GM19372 (cell line): ENCODE data around the gene SHROOM4.

ENCODE experiments used
- ATAC-seq: cut with Tn5 transposase; IDR thresholded peaks from one replicate; pipeline ENCODE4 v1.9.1; 2021; ENCODE audit warnings: mild to moderate bottlenecking, low read depth, moderate library complexity; ENCODE audit not compliant: unreplicated experiment

The SHROOM4 gene

DNA sequence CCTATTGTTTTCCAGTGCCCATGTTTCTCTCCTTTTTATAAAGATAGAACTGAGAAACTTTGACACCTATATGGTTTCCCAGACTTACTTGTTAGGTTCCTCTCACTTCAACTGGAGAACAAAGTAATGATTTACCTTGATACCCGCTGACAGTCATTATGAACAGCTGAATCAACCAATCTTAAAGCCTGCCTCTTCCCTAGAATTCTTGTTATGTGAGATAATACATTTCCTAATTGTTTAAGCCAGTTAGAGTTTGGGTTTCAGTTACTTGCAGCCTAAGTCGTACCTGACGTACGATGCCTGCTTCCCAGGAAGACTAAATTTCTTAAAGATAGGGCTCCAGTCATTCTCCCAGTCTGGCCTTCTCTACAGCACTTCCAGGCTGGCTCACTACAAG is 97.3 kb downstream of the SHROOM4 start:
- no peak for ATAC-seq

DNA sequence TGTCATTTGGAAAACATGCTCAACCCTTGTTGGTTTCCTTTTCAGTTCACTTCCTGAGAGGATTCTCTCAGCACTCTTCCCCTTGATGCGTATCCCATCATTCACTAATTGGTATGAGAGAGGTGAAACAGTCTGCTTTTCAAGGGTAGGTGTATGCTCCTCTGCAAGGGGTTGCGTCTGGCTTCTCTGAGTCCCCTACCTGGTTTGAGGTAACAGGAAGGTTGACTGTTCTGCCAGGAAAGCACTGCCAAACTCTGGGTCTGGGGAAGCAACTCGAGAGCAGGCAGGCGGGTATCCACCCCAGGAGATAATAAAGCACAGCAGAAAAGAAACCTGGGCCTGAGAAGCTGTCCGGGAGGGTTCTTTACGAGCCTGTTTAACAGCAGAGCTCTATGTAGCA is 101.2 kb downstream of the SHROOM4 start:
- no peak for ATAC-seq

DNA sequence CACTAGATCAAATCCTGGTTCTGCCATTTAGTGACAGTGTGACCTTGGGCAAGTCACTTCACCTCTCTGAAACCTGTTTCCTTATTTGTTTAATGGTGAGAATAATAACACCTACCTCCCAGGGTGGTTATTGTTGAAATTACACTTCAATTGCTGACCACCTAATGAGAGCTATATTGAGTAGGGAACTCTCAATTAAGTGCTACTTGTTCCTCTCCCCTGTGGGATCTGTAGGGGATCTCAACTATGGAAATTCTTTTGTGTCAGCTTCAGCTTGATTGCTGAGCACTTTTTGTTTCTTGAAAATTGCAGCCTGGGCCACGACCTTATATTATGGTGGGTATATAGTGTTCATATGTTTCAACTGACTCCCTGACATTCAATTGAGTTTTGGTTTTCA is 102.1 kb downstream of the SHROOM4 start:
- ATAC-seq: no peak

DNA sequence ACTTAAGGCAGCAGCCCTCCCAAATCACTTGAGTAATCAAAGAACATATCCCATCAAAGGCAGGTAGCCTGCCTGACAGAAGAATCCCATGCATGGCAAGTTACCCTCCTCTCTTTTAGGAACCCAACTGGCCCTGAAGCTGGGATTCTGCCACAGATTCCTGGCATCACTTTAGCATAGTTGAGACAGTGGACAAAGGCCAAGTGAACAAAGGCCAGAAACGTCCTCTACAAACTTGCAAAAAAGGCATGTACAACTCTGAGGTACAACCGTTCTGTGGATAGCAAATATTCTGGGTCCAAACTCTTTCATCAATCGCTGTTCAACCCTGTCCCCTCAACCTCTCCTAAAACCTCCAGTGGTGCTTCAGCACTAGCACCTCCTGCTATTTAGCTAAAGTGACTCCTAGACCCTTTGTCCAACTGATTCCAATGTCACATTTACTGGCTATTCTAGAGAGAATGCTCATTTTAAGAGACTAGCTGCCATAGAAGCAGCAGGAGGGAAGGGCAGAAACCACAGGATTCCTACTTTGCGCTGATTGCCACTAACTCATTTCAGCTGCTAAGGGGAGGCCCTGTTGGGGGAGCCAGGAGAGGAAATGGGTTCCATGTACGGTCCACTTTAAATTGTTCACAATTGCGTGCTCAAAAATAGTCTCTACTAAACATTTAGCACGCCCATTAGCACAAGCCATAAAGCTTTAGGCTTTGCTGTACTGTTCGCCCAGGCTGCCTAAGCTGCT is 105.9 kb downstream of the SHROOM4 start:
- no peak for ATAC-seq

DNA sequence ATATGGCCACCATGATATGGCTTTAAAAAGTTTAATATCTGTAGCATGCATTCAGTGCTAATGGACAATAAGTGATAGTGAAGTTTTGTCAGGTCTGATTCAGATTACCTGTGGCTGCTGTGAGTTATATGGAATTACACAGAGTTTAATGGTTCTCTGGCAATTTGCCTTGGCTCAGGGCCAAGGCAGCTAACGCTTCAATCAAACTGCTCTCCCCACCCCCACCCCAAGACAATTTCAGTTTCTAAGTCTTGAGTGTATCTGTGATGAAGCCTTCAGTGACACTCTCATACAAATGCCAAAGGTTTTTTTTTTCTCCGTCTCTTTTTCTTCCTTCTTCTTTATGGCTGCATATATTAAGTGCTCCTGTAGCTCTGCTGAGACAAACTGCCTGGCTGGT is 106.6 kb downstream of the SHROOM4 start:
- ATAC-seq: no peak

DNA sequence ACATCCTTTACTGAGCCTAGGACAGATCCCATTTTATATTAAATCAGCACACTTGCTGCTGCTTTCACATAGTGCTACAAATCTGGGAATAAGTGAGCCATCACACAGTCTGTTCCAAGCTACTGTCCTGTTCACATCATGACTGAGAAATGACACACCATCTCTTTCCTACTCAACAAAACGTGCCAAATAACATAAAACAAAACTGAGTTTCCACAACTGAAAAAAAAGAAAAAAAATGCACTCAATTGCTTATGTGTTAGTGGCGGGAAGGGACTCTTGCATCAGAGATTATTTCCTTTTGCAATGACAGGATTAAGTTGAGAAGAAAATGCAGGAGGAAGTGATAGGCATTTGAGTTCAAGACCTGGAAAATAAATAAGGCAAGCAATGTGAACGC is 109.0 kb downstream of the SHROOM4 start:
- no peak for ATAC-seq

DNA sequence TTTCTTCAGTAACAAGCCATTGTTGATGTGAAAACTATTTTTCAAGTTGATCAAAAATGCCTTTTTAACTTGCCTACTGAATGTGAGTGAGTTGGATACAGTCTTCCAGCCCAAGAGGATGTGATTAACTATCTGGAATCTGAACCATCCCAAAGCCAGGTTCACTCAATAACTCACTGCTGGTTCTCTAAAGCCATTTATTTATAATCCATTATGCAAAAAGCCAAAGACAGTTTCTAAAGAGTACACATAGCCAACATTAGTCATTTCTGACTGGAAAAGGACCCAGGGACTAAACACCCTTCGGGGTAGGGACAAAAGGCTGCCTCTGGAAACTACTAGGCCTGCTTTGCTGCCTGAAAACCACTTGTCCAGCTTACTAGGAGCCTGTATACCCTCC is 109.6 kb downstream of the SHROOM4 start:
- no peak for ATAC-seq

DNA sequence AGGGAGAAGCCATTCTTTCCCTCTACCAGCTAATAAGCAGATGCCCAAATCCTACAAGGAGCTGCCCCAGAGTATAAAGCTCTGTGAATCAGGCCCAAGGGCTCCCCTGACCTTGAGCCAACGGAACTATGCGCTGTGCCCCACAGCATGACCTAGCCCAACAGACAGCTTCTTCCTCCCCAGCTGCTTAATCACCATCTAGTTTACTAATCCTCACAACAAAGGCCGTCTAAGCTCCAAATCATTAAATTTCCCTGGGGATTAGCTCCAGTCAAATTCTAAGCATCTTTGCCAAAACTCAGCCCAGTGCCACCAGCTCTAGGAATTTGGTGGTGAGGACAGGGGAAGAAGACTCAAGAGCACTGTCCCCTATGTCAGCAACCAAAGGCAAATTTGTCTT is 113.1 kb downstream of the SHROOM4 start:
- ATAC-seq: no peak

DNA sequence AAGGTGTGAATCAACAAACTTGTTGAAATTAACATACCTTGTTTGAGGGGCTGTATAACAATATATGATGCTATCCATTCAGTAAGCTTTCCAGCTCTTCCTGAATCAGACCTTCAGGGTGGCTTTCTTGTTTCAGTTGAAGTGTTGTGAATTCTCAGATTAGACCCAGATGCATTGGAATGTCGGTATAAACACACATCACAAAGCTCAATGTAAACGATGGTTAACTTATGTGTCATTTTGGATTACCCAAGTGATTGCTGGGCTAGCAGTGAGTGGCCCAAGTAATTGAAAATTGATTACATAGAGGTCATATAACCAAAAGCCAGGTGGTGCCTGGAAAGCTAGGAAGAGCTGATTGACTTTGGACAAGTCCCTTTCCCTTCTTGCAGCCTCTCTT is 115.0 kb downstream of the SHROOM4 start:
- no peak for ATAC-seq

DNA sequence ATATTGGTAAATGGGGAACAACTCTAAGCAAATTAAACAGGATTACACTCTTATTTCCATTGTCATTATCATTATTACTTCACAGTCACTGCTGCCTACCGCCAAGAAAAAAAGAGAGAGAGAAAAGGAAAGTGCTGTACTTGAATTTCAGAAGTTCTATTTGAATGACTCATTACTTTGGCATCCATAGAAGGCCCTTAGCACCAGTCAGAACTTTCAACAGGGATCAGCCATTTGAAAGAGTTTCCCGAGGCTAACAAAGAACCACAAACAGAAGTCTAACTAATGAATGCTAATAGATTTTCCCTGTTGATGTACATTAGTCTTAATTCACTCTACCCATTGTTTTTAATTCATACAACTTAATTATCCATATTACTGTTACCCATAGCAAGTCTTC is 116.3 kb downstream of the SHROOM4 start:
- ATAC-seq: no peak

DNA sequence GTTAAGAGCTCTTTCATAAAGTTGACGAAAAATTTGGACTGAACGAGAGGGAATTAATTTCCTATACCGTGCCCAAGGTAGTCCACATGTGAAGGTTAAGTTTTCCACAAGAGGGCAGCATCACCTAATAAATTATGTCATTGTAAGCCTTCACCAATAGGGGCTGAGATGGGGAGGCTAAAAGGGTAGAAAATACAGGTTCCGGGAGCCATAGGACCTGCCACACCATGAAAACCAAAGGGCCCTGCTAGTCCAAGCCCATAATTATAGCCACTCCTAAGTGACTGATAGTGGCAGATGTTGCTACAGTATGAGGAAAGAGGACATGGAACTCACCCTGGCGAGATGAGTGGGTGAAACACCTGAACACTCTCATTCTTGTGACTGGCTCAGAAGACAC is 122.2 kb downstream of the SHROOM4 start:
- peak; percentile 75 for ATAC-seq

DNA sequence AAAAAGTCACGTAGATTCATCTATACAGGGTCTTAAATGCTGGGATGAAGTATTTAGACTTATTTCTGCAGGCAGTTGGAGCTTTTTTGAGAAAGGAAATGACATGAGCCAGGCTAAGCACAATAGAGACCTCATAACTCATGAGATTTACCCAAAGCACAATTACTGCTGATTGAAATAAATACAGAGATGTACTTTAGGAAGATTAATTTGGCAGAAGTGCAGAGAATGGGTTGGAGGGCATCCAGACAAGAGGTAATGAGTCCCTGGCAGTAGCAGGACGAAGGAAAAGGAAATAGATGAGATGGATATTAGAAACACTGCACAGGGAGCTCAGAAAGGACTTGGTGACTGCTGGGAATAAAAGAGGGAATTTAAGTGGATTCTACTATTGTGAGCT is 129.1 kb downstream of the SHROOM4 start:
- ATAC-seq: no peak

DNA sequence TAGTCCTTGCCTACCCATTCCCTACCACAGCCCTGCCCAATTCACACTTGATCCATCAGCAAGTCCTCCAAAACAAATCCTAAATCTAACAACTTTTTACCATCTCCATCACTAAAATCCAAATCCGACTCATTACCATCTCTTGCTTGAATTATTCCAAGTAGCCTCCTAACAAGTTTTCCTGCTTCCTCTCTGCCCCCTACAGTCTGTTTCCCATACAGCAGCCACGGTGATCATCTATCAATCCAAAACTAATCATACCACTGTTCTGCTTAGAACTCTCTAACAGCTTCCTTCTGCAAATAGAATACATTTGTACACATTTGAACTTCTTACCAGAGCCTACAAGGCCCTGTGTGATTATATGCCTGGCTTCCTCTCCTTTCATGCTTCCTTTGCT is 133.0 kb downstream of the SHROOM4 start:
- ATAC-seq: no peak

DNA sequence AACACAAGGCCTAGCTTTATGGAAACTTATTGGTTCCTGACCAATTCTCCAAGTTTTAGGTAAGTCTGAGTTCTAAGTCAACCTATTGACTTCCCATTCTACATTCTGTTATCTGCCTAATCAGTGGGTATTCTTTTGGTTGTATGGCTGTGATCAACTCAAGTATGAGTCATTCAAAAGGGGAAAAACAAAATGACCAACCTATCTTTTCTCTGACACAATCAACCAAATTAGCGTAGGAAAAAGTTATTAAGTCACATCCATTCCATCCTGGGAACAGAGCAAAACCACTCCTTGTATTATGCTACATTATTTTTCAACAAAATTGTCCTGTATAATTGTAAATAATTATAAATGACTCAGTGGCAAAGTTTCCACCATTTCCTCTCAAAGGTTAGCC is 136.2 kb downstream of the SHROOM4 start:
- no peak for ATAC-seq

DNA sequence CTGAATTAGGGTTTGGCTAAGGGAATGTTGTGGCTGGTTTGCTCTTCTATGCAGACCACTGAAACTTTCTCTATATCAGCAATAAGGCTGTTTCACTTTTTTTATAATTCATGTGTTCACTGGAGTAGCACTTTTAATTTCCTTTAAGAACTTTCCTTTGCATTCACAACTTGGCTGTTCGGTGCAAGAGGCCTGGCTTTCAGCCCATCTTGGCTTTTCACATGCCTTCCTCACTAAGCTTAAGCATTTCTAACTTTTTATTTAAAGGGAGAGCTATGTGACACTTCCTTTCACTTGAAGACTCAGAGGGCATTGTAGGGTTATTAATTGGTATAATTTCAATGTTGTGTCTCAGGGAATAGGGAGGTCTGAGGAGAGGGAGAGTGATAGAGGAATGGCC is 142.3 kb downstream of the SHROOM4 start:
- no peak for ATAC-seq

DNA sequence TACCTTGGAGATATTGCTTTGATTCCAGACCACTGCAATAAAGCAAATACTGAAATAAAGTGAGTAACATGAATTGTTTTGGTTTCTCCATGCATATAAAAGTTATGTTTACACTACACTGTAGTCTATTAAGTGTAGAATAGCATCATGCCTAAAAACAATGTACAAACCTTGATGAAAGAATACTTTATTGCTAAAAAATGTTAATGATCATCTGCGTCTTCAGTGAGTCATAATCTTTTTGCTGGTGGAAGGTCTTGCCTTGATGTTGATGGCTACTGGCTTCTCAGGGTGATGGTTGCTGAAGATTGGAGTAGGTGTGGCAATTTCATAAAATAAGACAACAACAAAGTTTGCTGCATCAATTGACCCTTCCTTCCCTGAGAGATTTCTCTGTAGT is 145.1 kb downstream of the SHROOM4 start:
- ATAC-seq: no peak

DNA sequence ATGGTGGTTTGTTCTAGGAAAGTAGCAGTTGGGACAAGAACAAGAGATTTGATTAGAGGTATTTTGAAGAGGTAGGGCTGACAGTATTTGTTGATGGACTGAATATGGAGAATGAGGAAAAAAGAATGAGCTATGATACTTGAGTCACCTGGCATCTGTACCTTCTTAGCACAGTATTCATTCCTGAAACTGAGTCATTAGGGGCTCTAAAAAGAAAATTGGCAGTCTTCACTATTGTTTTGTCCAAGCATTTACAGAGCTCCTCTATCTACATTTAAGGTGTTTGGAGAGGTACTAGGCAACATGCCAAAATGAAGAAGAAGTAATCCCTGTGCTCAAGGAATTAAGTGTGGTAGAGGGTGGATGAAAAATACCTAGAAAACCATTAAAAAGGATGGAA is 165.8 kb downstream of the SHROOM4 start:
- no peak for ATAC-seq

DNA sequence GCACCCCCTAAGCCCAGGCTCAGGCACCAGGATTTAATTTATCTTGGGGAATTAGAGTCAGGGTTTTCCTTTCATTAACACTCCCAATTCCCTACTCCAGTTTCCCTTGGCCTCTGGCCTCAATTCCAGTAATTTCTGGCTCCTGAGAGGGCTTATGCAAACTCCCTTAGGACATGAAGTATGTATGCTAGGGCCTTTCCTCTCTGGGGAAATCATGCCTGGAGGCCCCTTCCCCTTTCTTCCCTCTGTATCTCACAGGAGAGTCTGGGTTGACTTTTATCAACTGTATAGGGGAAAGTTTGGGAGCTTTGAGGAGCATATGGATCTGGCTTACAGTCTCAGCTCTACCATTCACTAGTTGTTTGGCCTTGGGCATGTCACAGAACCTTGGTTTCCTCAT is 169.5 kb downstream of the SHROOM4 start:
- ATAC-seq: no peak

DNA sequence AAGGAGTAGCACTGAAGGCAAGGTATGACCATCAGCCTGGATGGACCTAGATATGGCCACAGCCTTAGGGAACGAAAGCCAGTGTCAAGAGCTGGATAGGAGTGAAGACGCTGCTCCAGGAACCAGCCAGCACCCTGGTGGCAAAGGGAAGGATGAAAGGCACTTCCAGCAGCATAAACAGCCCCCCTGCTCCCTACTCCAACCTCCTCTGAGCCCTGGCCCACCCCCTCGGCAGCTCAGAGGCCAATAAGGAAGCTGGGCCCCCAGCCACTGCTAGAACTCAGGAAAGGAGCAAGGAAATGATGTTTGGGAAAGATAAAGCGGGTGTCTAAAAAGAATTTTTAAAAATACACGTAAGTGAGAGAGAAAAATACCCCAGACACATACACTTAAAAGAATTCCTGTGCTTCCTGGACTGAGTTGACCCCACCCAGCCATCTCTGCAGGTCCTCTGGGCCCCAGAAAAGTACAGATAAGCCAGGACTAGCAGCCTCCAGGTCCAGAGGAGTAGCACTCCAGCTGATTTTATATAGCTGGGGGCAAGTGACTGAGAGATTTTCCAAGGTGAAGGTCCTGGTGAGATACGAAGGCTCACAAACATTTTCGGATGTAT is 170.4 kb downstream of the SHROOM4 start:
- ATAC-seq: no peak

DNA sequence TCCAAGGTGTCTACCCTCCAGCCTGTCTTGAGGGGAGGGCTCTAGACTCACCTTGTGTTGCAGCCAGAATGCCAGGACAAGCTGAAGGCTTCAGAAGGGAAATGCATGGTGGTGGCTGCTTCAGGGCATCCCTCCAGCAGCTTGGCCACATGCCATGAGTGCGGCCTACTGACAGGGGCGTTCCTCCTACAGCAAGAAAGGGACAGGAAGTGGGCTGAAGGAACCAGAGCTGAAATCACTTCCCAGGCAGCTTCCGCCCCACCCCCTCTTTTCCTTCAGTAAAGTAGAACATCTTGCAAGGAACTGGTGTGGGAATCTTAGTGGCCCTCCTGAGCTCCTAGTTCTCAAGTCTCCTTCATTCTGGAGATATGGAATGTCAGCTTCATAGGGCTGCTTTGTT is 175.9 kb downstream of the SHROOM4 start:
- ATAC-seq: no peak

DNA sequence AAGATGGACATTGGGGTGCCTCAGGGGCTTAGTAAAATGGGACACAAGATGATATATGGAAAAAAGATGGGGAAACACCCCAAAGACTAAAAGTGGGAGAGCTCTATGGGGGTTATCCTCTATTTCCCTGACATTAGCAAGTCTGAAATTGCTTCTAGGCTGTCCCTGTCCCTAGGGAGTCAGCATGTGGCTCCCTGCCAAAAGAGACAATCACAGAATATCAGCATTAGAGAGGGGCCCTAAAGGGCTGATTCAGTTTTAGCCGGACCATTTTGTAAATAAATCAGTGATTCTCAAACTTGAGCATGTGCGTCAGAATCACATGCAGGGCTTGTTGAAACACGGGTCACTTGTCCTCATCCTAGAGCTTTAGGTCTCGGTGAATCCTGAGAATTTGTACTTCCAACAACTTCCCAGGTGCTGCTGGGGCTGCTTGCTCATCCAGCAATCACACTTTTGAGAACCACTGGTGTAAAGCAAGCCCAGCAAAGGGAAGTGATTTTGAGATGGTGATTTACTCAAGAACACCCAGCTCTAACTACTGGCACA is 178.1 kb downstream of the SHROOM4 start:
- ATAC-seq: no peak

DNA sequence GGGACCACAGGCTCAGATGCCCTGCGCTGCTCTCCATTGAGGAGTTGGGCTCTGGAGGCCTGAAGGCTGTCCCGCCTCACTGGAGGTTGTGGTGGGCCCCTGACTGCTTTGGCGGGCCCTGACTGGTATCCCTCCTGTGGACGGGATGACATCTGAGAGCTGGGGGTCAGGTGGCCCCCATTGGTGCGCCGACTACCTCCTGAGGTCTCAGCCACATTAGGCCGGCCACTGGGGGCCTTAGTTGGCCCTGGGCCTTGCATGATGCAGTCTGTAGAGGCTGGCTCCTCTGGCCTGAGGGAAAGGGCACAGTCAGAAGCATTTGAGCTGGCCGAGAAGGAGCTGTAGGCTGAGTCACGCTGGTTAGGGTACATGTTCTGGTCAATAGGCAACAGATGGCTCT is 178.8 kb downstream of the SHROOM4 start:
- ATAC-seq: no peak
